ENCODE measurements around the gene MTERF4.

The MTERF4 gene

GRCh38 chr2:241068136-241068941, 33.7 kb downstream of the MTERF4 start:
- H3K4me3 ChIP-seq (ENCODE audit: low read depth, low read length): no peak overlapping the region
- TF ChIP-seq POLR2A (IDR thresholded peaks at IDR 0.05; ENCODE audit: extremely low read depth, insufficient read length) (no peak), MYC (IDR thresholded peaks at IDR 0.05; ENCODE audit: low read depth, low read length) (no peak), CTCF (IDR thresholded peaks at IDR 0.05; ENCODE audit: low read depth, low read length) (no peak), MAX (IDR thresholded peaks at IDR 0.05; ENCODE audit: low read depth, low read length) (no peak)
- no peak for DNase-seq (ENCODE audit: low read depth)

GRCh38 chr2:241067501-241068135, 34.5 kb downstream of the MTERF4 start:
- no peak for DNase-seq (ENCODE audit: low read depth)
- H3K4me3 ChIP-seq (ENCODE audit: low read depth, low read length): no peak overlapping the region
- TF ChIP-seq MYC (IDR thresholded peaks at IDR 0.05; ENCODE audit: low read depth, low read length) (no peak), POLR2A (IDR thresholded peaks at IDR 0.05; ENCODE audit: extremely low read depth, insufficient read length) (no peak), CTCF (IDR thresholded peaks at IDR 0.05; ENCODE audit: low read depth, low read length) (no peak), MAX (IDR thresholded peaks at IDR 0.05; ENCODE audit: low read depth, low read length) (no peak)

- DNase-seq (ENCODE audit: low read depth): peak; percentile 44
- TF ChIP-seq POLR2A (IDR thresholded peaks at IDR 0.05; ENCODE audit: extremely low read depth, insufficient read length): no peak
- no peak for TF ChIP-seq CTCF (IDR thresholded peaks at IDR 0.05; ENCODE audit: low read depth, low read length)
- TF ChIP-seq MYC (IDR thresholded peaks at IDR 0.05; ENCODE audit: low read depth, low read length): no peak
- no peak for TF ChIP-seq MAX (IDR thresholded peaks at IDR 0.05; ENCODE audit: low read depth, low read length)
- no peak overlapping the region for H3K4me3 ChIP-seq (ENCODE audit: low read depth, low read length)
These were observed 35.2 kb downstream of the MTERF4 start for GRCh38 chr2:241066893-241067341.

GRCh38 chr2:241066171-241066892, 35.8 kb downstream of the MTERF4 start:
- no peak for DNase-seq (ENCODE audit: low read depth)
- H3K4me3 ChIP-seq (ENCODE audit: low read depth, low read length): no peak overlapping the region
- no peak for TF ChIP-seq MYC (IDR thresholded peaks at IDR 0.05; ENCODE audit: low read depth, low read length)
- no peak for TF ChIP-seq POLR2A (IDR thresholded peaks at IDR 0.05; ENCODE audit: extremely low read depth, insufficient read length)
- no peak for TF ChIP-seq MAX (IDR thresholded peaks at IDR 0.05; ENCODE audit: low read depth, low read length)

- H3K4me3 ChIP-seq (ENCODE audit: low read depth, low read length): no peak overlapping the region
- DNase-seq (ENCODE audit: low read depth): no peak
- TF ChIP-seq MYC (IDR thresholded peaks at IDR 0.05; ENCODE audit: low read depth, low read length): no peak
- no peak for TF ChIP-seq CTCF (IDR thresholded peaks at IDR 0.05; ENCODE audit: low read depth, low read length)
These were observed 36.7 kb downstream of the MTERF4 start for GRCh38 chr2:241065355-241065803.
